ENCODE data around the gene TRABD2B.

DNA sequence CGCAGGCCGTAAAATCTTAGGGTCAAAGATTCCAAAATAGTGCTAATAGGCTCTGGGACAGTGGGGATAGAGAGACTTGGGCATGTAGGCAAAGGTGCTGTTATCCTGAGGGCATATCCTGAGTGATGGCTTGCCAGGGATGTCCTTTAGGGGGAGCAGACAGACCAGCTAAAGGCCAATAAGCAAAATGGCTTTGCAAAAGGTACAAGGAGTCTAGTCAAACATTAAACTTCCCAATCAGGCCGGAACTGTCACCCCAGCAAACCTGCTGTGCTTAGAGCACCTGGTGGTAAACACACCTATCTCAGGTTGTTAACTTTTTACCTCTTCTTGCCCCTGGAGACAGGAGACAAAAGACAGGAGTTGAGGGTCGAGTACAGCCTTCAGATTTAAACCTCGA lies 49.1 kb downstream of the TRABD2B start:
- TF ChIP-seq, protein P1, sequence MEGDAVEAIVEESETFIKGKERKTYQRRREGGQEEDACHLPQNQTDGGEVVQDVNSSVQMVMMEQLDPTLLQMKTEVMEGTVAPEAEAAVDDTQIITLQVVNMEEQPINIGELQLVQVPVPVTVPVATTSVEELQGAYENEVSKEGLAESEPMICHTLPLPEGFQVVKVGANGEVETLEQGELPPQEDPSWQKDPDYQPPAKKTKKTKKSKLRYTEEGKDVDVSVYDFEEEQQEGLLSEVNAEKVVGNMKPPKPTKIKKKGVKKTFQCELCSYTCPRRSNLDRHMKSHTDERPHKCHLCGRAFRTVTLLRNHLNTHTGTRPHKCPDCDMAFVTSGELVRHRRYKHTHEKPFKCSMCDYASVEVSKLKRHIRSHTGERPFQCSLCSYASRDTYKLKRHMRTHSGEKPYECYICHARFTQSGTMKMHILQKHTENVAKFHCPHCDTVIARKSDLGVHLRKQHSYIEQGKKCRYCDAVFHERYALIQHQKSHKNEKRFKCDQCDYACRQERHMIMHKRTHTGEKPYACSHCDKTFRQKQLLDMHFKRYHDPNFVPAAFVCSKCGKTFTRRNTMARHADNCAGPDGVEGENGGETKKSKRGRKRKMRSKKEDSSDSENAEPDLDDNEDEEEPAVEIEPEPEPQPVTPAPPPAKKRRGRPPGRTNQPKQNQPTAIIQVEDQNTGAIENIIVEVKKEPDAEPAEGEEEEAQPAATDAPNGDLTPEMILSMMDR (conservative IDR thresholded peaks at IDR 0.05), result no peak
- no peak for TF ChIP-seq ZFX (IDR thresholded peaks at IDR 0.05)

Measured in C4-2B (cell line).